ENCODE measurements around the gene NLRP9. TPM values are rescaled to one million over a fixed set of nuclear protein-coding genes. Genes with fewer than 3 reads are reported as not detected.
"Not testable (repeated sequence)": the region's sequence is repeated elsewhere in the genome, so short reads cannot be mapped to it uniquely, and the experiment has no call there.

Gene NLRP9
- total RNA-seq, 2 experiments from 2014 or later, result not detected

DNA sequence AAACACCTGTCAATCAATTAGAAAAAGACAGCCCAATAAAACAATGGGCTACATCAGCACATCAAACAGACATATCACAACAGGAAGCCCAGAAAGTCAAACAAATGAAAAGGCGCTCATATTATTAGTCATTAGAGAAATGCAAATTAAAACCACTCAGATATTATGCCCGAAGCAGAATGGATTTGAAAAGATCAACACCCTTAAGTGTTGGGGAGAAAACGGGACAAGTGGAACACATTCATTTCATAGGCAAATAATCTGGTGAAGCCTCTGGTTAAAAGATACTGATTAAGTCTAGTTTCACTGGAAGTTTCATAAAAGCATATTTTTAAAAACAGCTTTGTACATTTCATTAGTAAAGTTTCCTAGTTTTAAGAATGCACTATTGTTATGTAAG is 17.4 kb downstream of the NLRP9 start:
- ChIA-PET CTCF (no interaction called here), POLR2A (no interaction called here)
- Mint-ChIP-seq H3K9me3 (peaks cover 14% of the 10 kb centered on the region), H3K27me3 (peaks cover 39% of the 10 kb centered on the region), H3K36me3 (ENCODE audit: low read depth) (no peaks in the 10 kb centered on the region), H3K27ac (no peak overlapping the region), H3K4me1 (ENCODE audit: low read depth) (no peaks in the 10 kb centered on the region), H3K4me3 (no peak overlapping the region)
- ATAC-seq (no peak), DNase-seq (no peak)
- intact Hi-C loops (cut with micrococcal nuclease), result no loop called here
- TF ChIP-seq, protein P1, sequence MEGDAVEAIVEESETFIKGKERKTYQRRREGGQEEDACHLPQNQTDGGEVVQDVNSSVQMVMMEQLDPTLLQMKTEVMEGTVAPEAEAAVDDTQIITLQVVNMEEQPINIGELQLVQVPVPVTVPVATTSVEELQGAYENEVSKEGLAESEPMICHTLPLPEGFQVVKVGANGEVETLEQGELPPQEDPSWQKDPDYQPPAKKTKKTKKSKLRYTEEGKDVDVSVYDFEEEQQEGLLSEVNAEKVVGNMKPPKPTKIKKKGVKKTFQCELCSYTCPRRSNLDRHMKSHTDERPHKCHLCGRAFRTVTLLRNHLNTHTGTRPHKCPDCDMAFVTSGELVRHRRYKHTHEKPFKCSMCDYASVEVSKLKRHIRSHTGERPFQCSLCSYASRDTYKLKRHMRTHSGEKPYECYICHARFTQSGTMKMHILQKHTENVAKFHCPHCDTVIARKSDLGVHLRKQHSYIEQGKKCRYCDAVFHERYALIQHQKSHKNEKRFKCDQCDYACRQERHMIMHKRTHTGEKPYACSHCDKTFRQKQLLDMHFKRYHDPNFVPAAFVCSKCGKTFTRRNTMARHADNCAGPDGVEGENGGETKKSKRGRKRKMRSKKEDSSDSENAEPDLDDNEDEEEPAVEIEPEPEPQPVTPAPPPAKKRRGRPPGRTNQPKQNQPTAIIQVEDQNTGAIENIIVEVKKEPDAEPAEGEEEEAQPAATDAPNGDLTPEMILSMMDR (IDR thresholded peaks at IDR 0.05), result no peak

DNA sequence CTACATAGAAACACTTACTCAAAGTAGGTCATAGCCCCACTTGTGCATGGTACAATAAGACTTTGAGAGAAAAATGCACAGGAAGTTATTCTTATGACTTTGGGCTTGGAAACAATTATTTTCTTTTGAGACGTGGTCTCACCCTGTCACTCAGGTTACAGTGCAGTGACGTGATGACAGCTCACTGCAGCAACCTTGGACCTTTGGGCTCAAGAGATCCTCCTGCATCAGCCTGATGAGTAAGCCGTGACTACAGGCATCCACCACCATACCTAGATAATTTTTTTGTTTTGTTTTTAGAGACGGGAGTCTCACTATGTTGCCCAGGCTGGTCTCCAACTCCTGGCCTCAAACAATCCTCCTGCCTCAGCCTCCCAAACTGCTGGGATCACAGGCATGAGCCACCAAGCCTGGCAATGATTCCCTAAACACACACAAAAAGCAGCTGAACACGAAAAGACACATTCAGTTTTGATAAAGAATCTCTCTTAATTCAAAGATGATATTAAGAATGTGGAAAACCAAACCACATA is 17.9 kb downstream of the NLRP9 start:
- no peak overlapping the region for H3K27ac Mint-ChIP-seq
- H3K4me1 Mint-ChIP-seq (ENCODE audit: low read depth), result no peaks in the 10 kb centered on the region
- no peak overlapping the region for H3K4me3 Mint-ChIP-seq
- DNase-seq (no peak), ATAC-seq (no peak)
- ChIA-PET CTCF (no interaction called here), POLR2A (no interaction called here)
- peaks cover 14% of the 10 kb centered on the region for H3K9me3 Mint-ChIP-seq
- peaks cover 39% of the 10 kb centered on the region for H3K27me3 Mint-ChIP-seq
- intact Hi-C loops (cut with micrococcal nuclease), result no loop called here
- no peaks in the 10 kb centered on the region for H3K36me3 Mint-ChIP-seq (ENCODE audit: low read depth)
- TF ChIP-seq, protein P1 (IDR thresholded peaks at IDR 0.05), result no peak

DNA sequence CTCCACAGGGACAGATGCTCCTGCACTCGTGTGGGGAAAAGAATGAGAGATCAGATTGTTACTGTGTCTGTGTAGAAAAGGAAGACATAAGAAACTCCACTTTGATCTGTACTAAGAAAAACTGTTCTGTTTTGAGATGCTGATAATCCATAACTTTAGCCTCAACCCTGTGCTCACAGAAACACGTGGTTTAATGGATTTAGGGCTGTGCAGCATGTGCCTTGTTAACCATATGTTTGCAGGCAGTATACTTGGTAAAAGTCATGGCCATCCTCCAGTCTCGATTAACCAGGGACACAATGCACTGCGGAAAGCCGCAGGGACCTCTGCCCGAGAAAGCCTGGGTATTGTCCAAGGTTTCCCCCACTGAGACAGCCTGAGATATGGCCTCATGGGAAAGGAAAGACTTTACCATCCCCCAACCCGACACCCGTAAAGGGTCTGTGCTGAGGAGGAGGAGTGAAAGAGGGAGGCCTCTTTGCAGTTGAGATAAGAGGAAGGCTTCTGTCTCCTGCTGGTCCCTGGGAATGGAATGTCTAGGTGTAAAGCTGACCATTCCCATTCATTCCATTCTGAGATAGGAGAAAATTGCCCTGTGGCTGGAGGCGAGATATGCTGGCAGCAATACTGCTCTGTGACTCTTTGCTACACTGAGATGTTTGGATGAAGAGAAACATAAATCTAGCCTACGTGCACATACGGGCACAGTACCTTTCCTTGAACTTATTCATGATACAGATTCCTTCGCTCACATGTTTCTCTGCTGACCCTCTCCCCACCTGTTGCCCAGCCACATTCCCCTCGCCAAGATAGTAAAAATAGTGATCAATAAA is 20.1 kb downstream of the NLRP9 start:
- H3K4me3 Mint-ChIP-seq; ATAC-seq; H3K4me1 Mint-ChIP-seq (ENCODE audit: low read depth); POLR2A ChIA-PET; H3K27ac Mint-ChIP-seq; DNase-seq; intact Hi-C loops (cut with micrococcal nuclease); H3K36me3 Mint-ChIP-seq (ENCODE audit: low read depth); CTCF ChIA-PET: not testable (repeated sequence)
- peaks cover 16% of the 10 kb centered on the region for H3K9me3 Mint-ChIP-seq
- peaks cover 44% of the 10 kb centered on the region for H3K27me3 Mint-ChIP-seq

DNA sequence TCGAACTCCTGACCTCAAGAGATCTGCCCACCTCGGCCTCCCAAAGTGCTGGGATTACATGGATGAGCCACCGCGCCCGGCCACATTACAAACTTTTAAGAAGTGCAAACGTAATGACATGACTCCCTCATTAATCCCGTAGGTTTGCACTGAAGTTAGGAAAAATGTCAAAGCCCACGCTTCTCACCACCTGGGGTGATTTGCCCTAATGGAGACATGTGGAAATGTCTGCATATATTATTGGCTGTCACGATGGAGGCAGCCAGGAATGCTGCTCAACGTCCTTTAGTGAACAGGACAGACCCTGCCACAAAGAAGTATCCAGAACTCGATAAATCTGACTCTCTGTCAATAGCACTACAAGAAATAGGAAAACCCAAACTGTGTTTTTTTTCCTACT is 21.0 kb downstream of the NLRP9 start:
- Mint-ChIP-seq H3K4me1 (ENCODE audit: low read depth) (peaks cover 2% of the 10 kb centered on the region), H3K4me3 (no peak overlapping the region), H3K27me3 (peaks cover 39% of the 10 kb centered on the region), H3K27ac (no peak overlapping the region), H3K36me3 (ENCODE audit: low read depth) (no peaks in the 10 kb centered on the region), H3K9me3 (peaks cover 13% of the 10 kb centered on the region)
- TF ChIP-seq, protein P1 (IDR thresholded peaks at IDR 0.05), result no peak
- intact Hi-C loops (cut with micrococcal nuclease), result no loop called here
- no peak for ATAC-seq
- DNase-seq, result no peak
- POLR2A ChIA-PET, result no interaction called here
- CTCF ChIA-PET, result no interaction called here

DNA sequence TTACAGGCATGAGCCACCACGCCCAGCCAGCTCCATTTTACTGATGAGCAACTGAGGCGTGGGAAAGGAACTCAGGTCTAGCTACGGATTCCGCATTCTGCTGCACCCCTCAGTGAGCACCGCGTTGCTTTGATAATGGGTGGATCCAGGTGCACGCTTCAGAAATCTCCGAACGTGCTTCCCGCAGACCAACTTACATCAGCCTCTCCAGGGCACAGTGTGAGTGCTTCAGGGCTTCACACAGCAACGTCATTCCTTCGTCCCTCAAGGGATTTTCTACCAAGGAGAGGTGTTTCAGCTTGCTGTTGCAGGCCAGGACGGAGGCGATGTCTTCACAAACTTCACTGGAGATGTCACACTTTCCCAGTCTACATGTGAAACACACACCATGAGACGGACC is 21.7 kb downstream of the NLRP9 start:
- intact Hi-C loops (cut with micrococcal nuclease), result no loop called here
- H3K27ac Mint-ChIP-seq, result no peak overlapping the region
- peaks cover 34% of the 10 kb centered on the region for H3K27me3 Mint-ChIP-seq
- TF ChIP-seq, protein P1 (IDR thresholded peaks at IDR 0.05), result no peak
- no peak for ATAC-seq
- CTCF ChIA-PET, result no interaction called here
- peaks cover 2% of the 10 kb centered on the region for H3K4me1 Mint-ChIP-seq (ENCODE audit: low read depth)
- peaks cover 8% of the 10 kb centered on the region for H3K9me3 Mint-ChIP-seq
- no peaks in the 10 kb centered on the region for H3K36me3 Mint-ChIP-seq (ENCODE audit: low read depth)
- no peak for DNase-seq
- no peak overlapping the region for H3K4me3 Mint-ChIP-seq
- POLR2A ChIA-PET, result no interaction called here

Data from activated CD8-positive, alpha-beta T cell treated with anti-CD3 and anti-CD28 coated beads for 36 hours (primary cell).